Measurements from ENCODE around the gene DYNC1LI2.

GRCh38 chr16:66774981-66775380 is 23.6 kb upstream of the DYNC1LI2 start:
- TF ChIP-seq CTCF (IDR thresholded peaks at IDR 0.05 in 2 of 3, conservative IDR thresholded peaks at IDR 0.05 in 1 of 3; ENCODE audit: borderline replicate concordance in 1 of 3, insufficient read depth in 1 of 3, low read depth in 2 of 3, low read length in 2 of 3) (no peak), SP1 (IDR thresholded peaks at IDR 0.05; ENCODE audit: low read depth) (no peak), EZH2 (IDR thresholded peaks at IDR 0.05) (no peak), REST (IDR thresholded peaks at IDR 0.05; ENCODE audit: low read depth) (no peak), FOSL1 (IDR thresholded peaks at IDR 0.05; ENCODE audit: low read depth) (no peak), POLR2AphosphoS5 (IDR thresholded peaks at IDR 0.05; ENCODE audit: low read depth, low read length) (no peak), EZH2phosphoT487 (IDR thresholded peaks at IDR 0.05; ENCODE audit: borderline replicate concordance) (no peak)

Measured in HCT116 (cell line).